ENCODE measurements around the gene GPR3.
"Not testable (repeated sequence)": the region's sequence is repeated elsewhere in the genome, so short reads cannot be mapped to it uniquely, and the experiment has no call there.

The GPR3 gene

DNA sequence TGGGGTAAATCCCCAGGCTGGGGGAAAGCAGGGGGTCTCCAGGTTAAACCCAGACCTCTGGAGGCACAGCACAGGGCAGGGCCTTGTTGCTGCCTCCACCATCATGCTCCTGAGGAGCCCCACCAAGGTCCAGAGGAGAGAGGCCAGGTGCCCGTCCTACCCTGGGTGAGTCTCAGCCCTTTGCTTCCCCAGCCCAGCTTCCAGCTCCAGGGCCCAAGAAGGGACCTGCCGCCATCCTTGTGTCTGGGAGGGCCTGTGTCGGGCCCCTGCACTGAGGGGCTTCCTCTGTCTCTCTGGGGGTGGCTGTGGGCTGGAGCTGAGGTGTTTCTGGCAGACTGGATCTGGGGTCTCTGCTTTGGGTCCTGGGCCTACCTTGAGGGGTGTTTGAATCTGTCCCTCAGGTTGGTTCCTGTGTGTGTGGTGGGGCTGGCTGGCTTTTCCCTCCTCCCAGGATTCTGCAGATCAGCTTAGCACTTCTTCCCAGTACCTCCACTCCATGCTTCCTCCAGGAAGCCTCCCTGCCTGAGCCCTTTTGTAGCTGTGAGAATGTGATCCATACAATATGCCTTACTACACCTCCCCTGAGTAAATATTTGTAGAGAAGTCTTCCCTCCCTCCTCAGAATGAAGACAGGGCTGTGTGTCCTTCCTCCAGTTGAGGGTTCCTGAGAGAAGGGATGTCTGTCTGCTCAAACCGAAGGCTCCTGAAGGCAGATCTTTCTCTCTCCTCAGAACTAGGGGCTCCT is 6.2 kb downstream of the GPR3 start:
- Histone ChIP-seq H3K27me3 (ENCODE audit: control insufficient read depth in 1 of 2, insufficient read depth in 2 of 2, low read length in 2 of 2) (no peaks in the 10 kb centered on the region), H3K9me3 (ENCODE audit: low read length) (no peaks in the 10 kb centered on the region), H3K27ac (ENCODE audit: low read depth, low read length) (no peak overlapping the region), H3K36me3 (ENCODE audit: insufficient read depth, low read length) (no peaks in the 10 kb centered on the region), H3K9ac (ENCODE audit: low read length) (no peak overlapping the region), H3K4me3 (ENCODE audit: low read depth in 1 of 2, low read length in 2 of 2) (no peak overlapping the region), H3K4me1 (ENCODE audit: insufficient read depth, low read length) (peaks cover 35% of the 10 kb centered on the region)

DNA sequence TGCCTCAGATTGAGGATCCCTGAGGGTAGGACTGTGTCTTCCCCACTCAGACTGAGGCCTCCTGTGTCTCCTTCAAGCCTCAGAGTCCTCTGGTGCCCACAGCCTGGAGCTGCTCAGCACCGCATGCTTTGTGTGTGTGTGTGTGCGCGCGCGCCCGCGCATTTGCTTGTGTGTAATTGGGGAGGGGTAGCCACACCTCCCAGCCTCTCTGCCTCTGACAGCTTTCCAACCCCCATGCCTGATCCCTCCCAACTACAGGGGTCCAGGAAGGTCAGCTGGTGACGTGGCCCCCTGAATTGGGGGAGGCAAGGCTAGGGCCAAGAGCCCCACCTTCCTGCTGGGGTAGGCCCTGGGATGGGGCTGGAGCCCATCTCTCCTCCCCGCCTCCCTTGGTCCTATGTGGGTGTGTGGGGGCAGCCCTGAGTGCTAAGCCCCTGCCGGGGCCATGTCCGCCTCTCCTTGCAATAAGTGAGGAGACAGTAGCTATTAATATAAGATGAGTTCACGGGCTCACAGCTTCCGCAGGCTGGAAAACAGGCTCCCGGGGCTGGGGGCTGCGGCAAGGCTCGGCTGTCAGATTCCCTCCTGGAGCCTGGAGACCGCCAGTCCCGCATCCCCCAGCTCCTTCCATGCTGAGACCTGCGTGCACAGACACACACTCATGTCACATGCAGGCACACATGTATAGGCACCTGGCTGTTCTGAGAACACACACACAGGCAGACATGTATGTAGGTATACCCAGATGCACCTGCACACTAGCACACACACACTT is 7.0 kb downstream of the GPR3 start:
- Histone ChIP-seq H3K27ac (ENCODE audit: low read depth, low read length) (no peak overlapping the region), H3K4me3 (ENCODE audit: low read depth in 1 of 2, low read length in 2 of 2) (no peak overlapping the region), H3K9me3 (ENCODE audit: low read length) (no peaks in the 10 kb centered on the region), H3K36me3 (ENCODE audit: insufficient read depth, low read length) (no peaks in the 10 kb centered on the region), H3K9ac (ENCODE audit: low read length) (no peak overlapping the region), H3K27me3 (ENCODE audit: control insufficient read depth in 1 of 2, insufficient read depth in 2 of 2, low read length in 2 of 2) (no peaks in the 10 kb centered on the region), H3K4me1 (ENCODE audit: insufficient read depth, low read length) (peaks cover 44% of the 10 kb centered on the region)

GRCh38 chr1:27400082-27400962 is 7.9 kb downstream of the GPR3 start:
- Histone ChIP-seq H3K9me3 (ENCODE audit: low read length) (no peaks in the 10 kb centered on the region), H3K27me3 (ENCODE audit: control insufficient read depth in 1 of 2, insufficient read depth in 2 of 2, low read length in 2 of 2) (no peaks in the 10 kb centered on the region), H3K4me1 (ENCODE audit: insufficient read depth, low read length) (peaks cover 52% of the 10 kb centered on the region), H3K27ac (ENCODE audit: low read depth, low read length) (no peak overlapping the region), H3K36me3 (ENCODE audit: insufficient read depth, low read length) (no peaks in the 10 kb centered on the region), H3K9ac (ENCODE audit: low read length) (no peak overlapping the region), H3K4me3 (ENCODE audit: low read depth in 1 of 2, low read length in 2 of 2) (no peak overlapping the region)

- no peaks in the 10 kb centered on the region for H3K27me3 ChIP-seq (ENCODE audit: control insufficient read depth in 1 of 2, insufficient read depth in 2 of 2, low read length in 2 of 2)
- no peaks in the 10 kb centered on the region for H3K9me3 ChIP-seq (ENCODE audit: low read length)
- no peak overlapping the region for H3K9ac ChIP-seq (ENCODE audit: low read length)
- H3K27ac ChIP-seq (ENCODE audit: low read depth, low read length) = no peak overlapping the region
- no peak overlapping the region for H3K4me3 ChIP-seq (ENCODE audit: low read depth in 1 of 2, low read length in 2 of 2)
- peaks cover 59% of the 10 kb centered on the region for H3K4me1 ChIP-seq (ENCODE audit: insufficient read depth, low read length)
- H3K36me3 ChIP-seq (ENCODE audit: insufficient read depth, low read length) = no peaks in the 10 kb centered on the region
Measured at GRCh38 chr1:27400963-27401341, 8.5 kb downstream of the GPR3 start.

DNA sequence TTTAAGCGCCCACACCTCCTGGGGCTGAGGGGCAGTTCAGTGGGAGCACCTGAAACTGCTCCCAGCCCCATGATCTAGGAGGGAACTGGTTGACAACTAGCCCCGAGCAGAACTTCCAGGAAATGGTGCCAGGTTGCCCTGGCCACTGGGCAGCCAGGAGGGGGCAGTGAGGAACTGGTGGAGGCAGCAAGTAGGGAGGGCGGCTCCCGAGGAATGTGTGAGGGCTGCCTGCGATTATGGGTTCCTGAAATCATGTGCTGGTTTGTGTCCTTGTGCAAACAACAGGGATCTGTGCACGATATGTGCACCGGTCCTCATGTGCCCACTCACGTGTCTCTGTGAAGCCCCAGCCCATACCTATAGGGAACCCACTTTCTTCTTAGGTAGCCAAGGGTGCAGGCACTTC is 9.9 kb downstream of the GPR3 start:
- peak overlapping the region; percentile 81 for H3K27ac ChIP-seq (ENCODE audit: low read depth, low read length)
- no peaks in the 10 kb centered on the region for H3K27me3 ChIP-seq (ENCODE audit: control insufficient read depth in 1 of 2, insufficient read depth in 2 of 2, low read length in 2 of 2)
- no peaks in the 10 kb centered on the region for H3K9me3 ChIP-seq (ENCODE audit: low read length)
- H3K4me3 ChIP-seq (ENCODE audit: low read depth in 1 of 2, low read length in 2 of 2) = no peak overlapping the region
- peaks cover 63% of the 10 kb centered on the region for H3K4me1 ChIP-seq (ENCODE audit: insufficient read depth, low read length)
- no peak overlapping the region for H3K9ac ChIP-seq (ENCODE audit: low read length)
- H3K36me3 ChIP-seq (ENCODE audit: insufficient read depth, low read length) = peaks cover 8% of the 10 kb centered on the region

- H3K9me3 ChIP-seq (ENCODE audit: low read length) = no peaks in the 10 kb centered on the region
- peak overlapping the region; percentile 10 to 16 for H3K4me3 ChIP-seq (ENCODE audit: low read depth in 1 of 2, low read length in 2 of 2)
- peaks cover 16% of the 10 kb centered on the region for H3K36me3 ChIP-seq (ENCODE audit: insufficient read depth, low read length)
- peak overlapping the region; percentile 81 for H3K27ac ChIP-seq (ENCODE audit: low read depth, low read length)
- H3K9ac ChIP-seq (ENCODE audit: low read length) = no peak overlapping the region
- H3K27me3 ChIP-seq (ENCODE audit: control insufficient read depth in 1 of 2, insufficient read depth in 2 of 2, low read length in 2 of 2) = no peaks in the 10 kb centered on the region
- H3K4me1 ChIP-seq (ENCODE audit: insufficient read depth, low read length) = peaks cover 63% of the 10 kb centered on the region
Measured at GRCh38 chr1:27403065-27403726, 10.8 kb downstream of the GPR3 start.

GRCh38 chr1:27403931-27404330 is 11.5 kb downstream of the GPR3 start:
- peak overlapping the region; percentile 81 for H3K27ac ChIP-seq (ENCODE audit: low read depth, low read length)
- H3K9me3 ChIP-seq (ENCODE audit: low read length) = no peaks in the 10 kb centered on the region
- no peak overlapping the region for H3K9ac ChIP-seq (ENCODE audit: low read length)
- H3K4me3 ChIP-seq (ENCODE audit: low read depth in 1 of 2, low read length in 2 of 2) = peak overlapping the region in 1 of 2 donors; percentile 16
- peaks cover 23% of the 10 kb centered on the region for H3K36me3 ChIP-seq (ENCODE audit: insufficient read depth, low read length)
- peaks cover 63% of the 10 kb centered on the region for H3K4me1 ChIP-seq (ENCODE audit: insufficient read depth, low read length)
- no peaks in the 10 kb centered on the region for H3K27me3 ChIP-seq (ENCODE audit: control insufficient read depth in 1 of 2, insufficient read depth in 2 of 2, low read length in 2 of 2)

- no peak overlapping the region for H3K9ac ChIP-seq (ENCODE audit: low read length)
- H3K27ac ChIP-seq (ENCODE audit: low read depth, low read length) = peak overlapping the region; percentile 62
- no peaks in the 10 kb centered on the region for H3K9me3 ChIP-seq (ENCODE audit: low read length)
- H3K4me3 ChIP-seq (ENCODE audit: low read depth in 1 of 2, low read length in 2 of 2) = no peak overlapping the region
- H3K27me3 ChIP-seq (ENCODE audit: control insufficient read depth in 1 of 2, insufficient read depth in 2 of 2, low read length in 2 of 2) = no peaks in the 10 kb centered on the region
- peaks cover 31% of the 10 kb centered on the region for H3K36me3 ChIP-seq (ENCODE audit: insufficient read depth, low read length)
- H3K4me1 ChIP-seq (ENCODE audit: insufficient read depth, low read length) = peaks cover 58% of the 10 kb centered on the region
Measured at GRCh38 chr1:27405074-27405473, 12.7 kb downstream of the GPR3 start.

DNA sequence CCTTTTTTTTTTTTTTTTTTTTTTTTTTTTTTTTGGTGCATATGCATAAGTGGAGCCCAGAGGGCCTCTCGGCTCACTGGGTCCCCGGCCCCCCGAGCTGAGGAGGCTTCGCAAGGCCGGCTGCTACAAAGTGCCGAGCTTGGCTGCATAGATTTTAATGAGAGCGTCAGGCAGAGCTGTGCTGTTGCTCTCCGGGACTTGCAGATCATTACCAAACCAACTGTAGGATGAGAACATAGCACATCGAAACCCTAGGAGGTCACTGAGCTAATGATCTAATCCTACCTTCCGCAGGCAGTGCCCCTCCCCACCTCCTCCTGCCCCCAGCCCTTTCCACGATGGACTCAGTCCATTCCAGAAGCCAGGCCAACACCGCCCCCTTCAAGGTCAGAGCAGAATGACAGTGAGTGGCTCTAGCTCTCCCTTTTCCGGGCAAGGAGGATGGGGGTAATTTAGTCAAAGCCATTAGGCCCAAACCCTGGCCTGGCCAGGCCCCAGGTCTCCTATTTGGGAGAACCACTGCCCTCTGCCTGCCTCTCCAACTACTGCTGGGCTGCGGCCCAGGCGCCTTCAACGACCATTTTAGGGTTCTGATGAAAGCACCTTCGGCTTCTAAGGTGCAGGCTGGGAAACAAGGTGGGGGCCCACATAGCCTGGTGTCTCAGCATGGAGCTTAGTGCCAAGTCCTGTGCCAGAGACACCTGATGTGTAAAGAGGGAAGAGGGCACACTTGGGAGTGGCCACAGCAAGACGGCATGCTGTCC is 13.4 kb downstream of the GPR3 start:
- not testable (repeated sequence) for H3K4me3 ChIP-seq (ENCODE audit: low read depth in 1 of 2, low read length in 2 of 2); H3K9me3 ChIP-seq (ENCODE audit: low read length); H3K9ac ChIP-seq (ENCODE audit: low read length); H3K27me3 ChIP-seq (ENCODE audit: control insufficient read depth in 1 of 2, insufficient read depth in 2 of 2, low read length in 2 of 2)
- Histone ChIP-seq H3K36me3 (ENCODE audit: insufficient read depth, low read length) (peaks cover 38% of the 10 kb centered on the region), H3K4me1 (ENCODE audit: insufficient read depth, low read length) (peaks cover 51% of the 10 kb centered on the region), H3K27ac (ENCODE audit: low read depth, low read length) (peak overlapping the region; percentile 62)

- Histone ChIP-seq H3K27ac (ENCODE audit: low read depth, low read length) (peak overlapping the region; percentile 42), H3K9ac (ENCODE audit: low read length) (no peak overlapping the region), H3K36me3 (ENCODE audit: insufficient read depth, low read length) (peaks cover 44% of the 10 kb centered on the region), H3K4me1 (ENCODE audit: insufficient read depth, low read length) (peaks cover 48% of the 10 kb centered on the region), H3K4me3 (ENCODE audit: low read depth in 1 of 2, low read length in 2 of 2) (no peak overlapping the region), H3K9me3 (ENCODE audit: low read length) (no peaks in the 10 kb centered on the region), H3K27me3 (ENCODE audit: control insufficient read depth in 1 of 2, insufficient read depth in 2 of 2, low read length in 2 of 2) (no peaks in the 10 kb centered on the region)
Measured at GRCh38 chr1:27406362-27406680, 13.9 kb downstream of the GPR3 start.

All from muscle layer of colon (tissue), 2 donors.